NCI-H1694 treated with DMSO at 0.1 percent for 48 hours (cell line): ENCODE measurements around the gene SMR3B.

Experiments
- DNase-seq: peaks from one replicate; lab custom pipeline; 2025; lab: John Stamatoyannopoulos, UW

Gene SMR3B

DNA sequence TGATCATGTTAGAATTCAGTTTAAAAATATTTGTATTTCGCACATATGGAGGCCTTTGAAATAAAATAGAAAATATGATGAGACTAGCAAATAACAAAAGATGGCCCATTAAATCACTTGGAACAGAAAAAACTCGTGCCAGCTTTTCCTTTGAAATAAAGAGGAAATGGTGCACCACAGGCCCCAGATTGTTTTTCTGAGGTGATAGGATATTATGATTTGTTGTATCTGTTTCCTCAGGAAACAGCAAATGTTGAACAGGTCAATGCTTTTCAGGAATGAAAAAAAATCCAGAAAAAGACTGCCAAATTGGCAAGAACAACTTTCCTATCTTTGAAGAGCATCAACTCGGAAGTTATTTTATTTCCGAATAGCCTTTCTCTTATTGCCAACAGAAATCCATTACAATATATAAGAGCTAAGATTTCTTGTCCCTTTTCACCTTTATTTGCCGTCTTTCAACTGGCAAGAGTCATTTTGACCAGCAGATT, at the start of gene SMR3B:
Gene SMR3B (plus strand): TSS at position 441 of the 491 bp plus-strand sequence. CDS start 1,380 bp downstream, outside the sequence.
- DNase-seq, result no peak

DNA sequence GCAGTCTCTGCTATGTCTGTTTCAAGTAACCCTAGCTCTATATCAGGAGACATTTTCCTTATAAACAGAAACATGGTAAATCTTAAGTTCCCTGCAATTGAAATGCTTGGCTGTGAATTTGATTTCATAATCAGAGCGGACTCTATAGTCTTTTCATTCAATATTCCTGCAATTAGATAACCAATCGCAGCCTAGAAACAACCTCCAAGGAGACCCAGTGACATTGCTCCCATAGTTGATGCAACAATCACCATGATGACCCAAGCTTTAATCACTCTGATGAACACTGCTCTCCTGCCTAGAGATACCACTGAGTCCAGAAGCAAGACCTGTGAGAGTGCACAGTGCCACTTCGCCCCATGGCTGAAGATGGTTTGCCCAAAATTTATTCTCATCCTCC, 48.2 kb upstream of the SMR3B start, which contains the start of gene CABS1:
Gene CABS1 (plus strand): TSS at position 301 of the 400 bp plus-strand sequence. CDS start 59 bp downstream, at position 360.
- no peak for DNase-seq

DNA sequence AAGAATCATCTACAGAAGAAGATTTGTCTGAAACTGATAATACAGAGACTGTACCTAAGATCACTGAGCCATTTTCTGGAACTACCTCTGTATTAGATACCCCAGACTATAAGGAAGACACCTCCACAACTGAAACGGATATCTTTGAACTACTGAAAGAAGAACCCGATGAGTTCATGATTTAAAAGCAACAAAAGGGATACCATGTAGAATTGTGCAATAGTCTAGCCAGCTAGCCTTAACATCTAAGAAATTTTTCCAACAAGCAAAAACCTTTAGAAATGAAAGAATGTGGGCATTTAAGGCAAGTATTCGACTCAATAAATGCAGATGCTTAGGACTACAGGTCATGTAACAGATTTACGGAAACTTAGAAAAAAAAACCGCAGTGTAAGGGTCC, 46.9 kb upstream of the SMR3B start:
- DNase-seq, result no peak

DNA sequence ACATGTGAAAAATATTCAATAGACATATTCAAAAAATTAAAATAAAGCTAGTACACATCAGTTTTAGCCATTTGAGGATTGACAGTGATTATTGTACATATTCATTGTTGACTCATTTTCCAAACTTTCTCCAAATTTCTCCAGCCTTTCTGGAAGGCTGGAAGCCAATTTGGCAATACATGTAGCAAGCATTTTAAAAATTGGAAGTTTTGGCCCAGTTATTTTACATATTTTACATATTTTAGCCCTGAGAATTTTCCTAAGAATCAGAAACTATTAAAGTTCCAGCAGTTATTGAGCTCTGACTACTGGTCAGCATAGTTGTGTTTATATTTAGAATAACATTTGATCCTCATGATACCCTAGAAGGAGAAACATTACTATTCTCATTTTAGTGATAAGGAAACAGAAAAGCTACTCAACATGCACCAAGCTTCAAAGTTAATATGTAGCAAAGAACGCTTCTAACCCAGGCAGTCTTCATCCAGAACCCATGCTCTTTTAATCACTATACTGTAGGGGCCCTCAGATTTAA, 45.0 kb upstream of the SMR3B start:
- no peak for DNase-seq

DNA sequence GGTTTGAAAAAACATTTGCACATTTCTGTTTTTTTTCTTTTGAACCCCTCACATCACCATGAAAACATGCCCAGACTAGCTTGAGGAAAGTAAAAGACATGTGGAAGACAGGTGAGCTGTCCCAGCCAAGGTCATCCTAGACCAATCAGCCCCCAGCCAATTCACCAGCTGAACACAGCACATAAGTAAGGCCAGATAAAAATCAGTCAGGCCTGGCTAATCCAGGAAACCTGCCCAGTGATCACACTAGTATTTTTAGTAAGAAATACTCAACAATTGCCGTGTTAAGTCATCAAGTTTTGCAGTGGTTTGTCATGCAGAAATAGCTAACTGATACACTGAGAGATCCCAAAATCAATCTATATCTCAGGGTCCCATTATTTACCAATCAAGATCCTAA, 26.7 kb upstream of the SMR3B start:
- no peak for DNase-seq

DNA sequence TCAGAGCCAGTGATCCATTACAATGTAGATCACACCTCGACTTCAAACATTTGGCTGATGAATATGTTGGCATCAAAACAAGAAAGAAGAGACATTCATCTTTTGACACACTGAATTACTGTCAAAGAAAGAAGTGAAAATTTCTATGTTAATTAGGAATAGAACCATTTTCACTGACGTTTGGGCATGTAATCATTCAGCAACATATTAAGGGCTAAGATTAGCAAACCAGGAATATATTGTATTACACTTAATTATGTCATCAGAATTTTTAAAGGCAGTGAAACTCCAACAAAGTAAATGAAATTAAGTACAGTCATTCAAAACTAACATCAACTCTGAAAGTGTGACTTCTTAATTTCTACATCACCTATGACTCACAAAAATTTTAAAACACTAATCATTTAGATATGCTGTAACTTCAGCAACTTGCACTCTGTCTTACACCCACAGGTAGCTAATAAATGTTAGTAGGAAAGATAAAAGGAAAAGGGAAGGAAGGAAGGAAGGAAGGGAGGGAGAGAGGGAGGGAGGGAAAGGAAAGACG, 23.7 kb upstream of the SMR3B start:
- DNase-seq, result no peak

DNA sequence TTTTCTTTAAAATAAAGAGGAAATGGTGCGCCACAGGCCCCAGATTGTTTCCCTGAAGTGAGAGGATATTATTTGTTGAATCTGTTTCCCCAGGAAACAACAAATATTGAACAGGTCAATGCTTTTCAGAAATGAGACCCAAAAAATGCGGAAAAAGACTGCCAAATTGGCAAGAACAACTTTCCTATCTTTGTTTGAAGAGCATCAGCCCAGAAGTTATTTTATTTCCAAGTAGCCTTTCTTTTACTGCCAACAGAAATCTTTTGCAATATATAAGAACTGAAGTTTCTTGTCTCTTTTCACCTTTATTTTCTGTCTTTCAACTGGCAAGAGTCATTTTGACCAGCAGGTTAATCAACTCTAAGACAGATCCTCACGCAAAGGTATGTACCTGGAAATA, 22.5 kb upstream of the SMR3B start, which contains the start of gene SMR3A:
Gene SMR3A (plus strand): TSS at position 301 of the 400 bp plus-strand sequence. CDS start 1,356 bp downstream, outside the sequence.
- DNase-seq, result no peak

DNA sequence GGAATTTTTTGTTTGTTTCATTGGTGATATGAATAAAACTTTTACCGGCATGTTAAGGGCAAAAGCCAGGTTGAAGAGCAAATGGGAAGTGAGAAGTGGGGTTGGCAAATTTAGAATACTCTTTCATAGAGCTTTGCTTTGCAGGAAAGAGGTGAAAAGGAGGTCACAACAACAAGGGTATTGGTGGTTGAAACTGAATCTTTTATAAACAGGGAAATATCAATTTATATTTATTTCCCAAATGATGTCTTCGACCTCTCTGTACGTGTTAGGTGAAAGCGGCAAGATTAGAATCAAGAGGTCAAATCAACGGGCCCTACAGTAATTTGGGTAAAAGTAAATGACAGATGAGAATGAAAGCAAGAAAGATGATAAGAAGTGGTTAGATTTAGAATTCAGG, 18.9 kb upstream of the SMR3B start:
- no peak for DNase-seq

DNA sequence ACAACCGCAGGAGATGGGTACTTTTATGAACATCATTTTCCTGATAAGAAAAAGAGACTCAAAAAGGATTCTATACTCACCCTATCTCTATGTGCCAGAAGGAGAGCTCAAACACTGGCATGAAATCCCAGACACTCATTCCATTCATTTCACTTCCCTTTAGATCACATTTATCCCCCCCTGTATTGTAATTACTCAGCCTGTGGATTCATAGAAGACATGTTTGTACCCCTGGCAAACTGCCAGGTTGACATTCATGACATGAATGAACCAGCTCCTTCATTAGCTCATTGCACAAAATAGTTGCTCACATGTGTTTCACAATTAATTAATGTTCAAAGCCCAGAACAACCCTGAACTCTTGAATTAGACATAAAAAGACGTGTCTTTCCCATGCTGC, 17.5 kb upstream of the SMR3B start:
- no peak for DNase-seq

DNA sequence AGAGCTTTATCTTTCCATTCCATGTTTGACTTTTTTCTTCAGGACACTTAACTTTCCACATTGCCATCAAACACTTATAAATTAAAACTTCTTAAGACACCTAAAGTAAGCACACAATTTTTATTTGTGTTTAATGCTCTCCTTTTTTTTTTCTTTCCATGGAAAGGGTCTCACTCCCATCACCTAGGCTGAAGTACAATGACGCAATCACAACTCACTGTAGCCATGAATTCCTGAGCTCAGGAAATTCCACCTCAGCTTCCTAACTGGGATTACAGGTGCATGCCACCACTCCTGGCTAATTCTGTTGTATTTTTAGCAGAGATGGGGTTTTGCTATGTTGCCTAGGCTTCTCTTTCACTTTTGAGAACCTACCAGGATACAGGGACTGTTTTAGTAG, 15.1 kb upstream of the SMR3B start:
- no peak for DNase-seq

DNA sequence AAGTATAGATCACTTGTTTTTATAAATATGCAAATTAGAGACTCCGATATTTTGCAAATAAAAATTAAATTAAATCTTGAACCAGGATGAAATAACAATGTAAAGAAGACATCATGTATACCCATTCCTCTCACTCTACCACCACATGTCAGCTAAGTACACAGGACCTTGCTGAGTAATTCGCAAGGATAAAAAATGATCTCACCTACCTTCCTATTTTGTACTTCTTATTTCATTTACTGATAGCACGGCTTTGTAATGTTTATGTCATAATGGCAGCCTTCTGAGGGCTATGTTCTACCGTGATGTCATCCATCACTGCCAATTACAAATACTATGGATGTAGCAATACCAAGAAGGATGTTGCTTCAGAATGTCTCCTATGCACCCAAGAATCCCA, 10.9 kb upstream of the SMR3B start:
- no peak for DNase-seq

DNA sequence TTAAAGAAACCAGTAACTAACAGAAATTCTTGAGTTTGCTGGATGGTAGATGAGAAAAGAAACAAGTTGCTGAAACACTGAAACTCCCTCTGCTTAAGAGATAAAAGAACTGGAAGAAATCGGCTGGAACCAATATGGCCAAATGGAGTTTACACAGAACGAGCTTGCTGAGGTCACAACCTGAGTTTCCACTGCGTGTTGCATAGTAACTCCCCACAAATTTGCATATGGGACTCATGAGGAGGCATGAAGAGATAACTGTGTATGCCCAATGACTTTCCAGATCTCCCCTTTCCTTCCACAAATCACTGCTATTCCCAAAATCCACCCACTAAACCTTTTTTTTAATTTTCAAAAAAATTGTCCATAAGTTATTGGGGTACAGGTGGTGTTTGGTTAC, 10.2 kb upstream of the SMR3B start:
- DNase-seq, result no peak

DNA sequence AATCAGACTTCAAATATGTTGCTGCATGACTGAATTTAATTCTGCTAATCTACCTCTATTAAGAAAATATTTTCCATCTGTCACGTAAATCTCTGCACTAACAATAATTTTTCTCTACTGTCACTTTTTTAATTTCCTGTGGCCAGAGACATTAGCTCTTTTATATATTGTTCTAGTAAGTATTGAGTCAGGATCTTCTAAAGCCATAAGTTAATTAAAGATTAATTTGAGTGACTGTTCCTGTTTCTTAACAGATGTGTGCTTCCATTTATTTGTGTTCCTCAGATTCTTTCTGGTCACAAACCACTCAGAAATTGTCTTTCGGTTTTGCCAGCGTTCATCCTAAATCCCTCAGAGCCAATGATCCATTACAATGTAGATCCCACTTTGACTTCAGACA, 2.4 kb upstream of the SMR3B start:
- no peak for DNase-seq

DNA sequence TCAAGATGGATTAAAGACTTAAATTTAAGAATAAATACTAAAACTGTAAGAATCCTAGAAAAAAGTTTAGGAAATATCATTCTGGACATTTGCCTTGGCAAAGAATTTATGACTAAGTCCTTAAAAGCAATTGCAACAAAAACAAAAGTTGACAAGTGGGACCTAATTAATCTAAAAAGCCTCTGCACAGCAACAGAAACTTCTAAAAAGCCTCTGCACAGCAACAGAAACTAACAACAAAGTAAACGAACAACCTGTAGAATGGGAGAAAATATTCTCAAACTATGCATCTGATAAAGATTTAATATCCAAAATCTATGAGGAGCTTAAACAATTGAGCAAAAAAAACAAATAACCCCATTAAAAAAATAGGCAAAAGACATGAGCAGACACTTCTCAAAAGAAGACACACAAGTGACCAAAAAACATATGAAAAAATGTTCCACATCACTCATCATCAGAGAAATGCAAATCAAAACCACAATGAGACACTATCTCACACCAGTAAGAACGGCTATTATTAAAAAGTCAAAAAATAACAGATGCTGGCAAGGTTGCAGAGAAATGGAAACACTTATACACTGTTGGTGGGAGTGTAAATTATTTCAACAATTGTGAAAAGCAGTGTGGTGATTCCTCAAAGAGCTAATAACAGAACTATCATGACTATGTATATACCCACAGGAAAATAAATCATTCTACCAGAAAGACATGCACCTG, 9.3 kb downstream of the SMR3B start:
- no peak for DNase-seq

DNA sequence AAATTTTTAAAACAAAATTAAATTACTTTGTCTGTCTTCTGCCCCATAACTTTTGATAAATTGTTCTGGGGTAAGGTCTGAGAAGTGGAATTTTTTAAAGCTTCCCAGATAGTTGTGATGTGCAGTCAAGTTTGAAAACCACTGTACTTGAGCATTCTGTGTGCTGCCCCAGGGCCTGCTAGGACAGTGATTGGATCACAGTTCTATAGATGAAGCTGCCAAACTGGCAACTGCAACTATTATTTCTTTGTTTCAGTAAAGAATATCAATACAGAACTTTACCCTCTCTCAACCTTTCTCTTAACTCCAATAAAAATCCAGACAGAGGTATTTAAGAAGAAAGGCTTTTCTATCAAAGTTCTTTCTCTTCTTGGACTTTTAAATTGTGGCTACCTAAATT, 14.6 kb downstream of the SMR3B start, which contains the start of gene OPRPN:
Gene OPRPN (plus strand): TSS at position 361 of the 400 bp plus-strand sequence. CDS start 1,346 bp downstream, outside the sequence.
- DNase-seq, result no peak

DNA sequence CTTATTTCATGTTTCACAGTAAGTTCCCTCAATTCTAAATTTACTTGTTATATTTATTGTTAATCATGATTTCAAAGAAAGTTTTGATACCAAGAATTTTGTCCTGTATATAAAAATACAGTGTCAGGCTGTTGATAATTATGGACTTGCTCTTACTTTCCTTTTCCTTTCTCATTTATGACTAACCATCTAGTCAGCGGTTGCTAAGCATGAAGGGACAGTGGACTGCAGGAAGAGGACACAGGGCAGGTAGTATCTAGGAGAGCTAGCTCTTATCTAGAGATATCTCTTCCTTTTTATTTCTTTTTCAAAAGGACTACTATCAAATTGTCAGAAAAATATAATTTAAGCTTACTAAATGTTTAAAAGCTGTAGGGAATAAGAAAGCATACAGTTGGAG, 16.4 kb downstream of the SMR3B start:
- DNase-seq, result no peak

DNA sequence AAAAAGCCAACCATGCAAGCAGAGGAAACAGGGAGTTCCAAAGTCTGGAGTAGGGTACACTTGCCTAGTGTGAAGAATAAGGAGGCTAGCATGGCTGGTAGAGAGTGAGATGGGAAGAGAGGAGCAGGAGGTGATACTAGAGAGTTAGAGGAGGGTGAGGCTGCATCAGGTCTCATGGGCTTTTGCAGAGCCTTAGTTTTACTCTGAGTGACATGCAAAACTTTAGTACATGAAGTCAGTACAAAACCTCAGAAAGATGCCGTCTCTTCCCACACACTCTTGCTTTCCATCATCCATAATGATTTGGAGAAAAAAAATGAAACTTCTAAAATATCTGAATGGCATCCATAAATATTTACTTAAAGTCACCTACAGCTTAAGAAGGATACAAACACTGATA, 19.8 kb downstream of the SMR3B start:
- no peak for DNase-seq

DNA sequence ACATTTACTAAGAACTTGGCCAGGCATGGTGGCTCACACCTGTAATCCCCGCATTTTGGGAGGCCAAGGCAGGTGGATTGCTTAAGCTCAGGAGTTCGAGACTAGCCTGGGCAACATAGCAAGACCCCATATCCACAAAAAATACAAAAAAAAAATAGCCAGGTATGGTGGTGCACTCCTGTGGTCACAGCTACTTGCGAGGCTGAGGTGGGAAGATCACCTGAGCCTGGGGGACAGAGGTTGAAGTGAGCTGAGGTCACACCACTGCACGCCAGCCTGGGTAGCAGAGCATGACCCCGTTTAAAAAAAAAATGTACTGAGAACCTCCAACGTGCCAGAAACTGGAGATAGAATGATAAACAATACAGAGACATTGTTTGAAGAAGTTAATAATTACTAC, 22.8 kb downstream of the SMR3B start:
- DNase-seq, result no peak

DNA sequence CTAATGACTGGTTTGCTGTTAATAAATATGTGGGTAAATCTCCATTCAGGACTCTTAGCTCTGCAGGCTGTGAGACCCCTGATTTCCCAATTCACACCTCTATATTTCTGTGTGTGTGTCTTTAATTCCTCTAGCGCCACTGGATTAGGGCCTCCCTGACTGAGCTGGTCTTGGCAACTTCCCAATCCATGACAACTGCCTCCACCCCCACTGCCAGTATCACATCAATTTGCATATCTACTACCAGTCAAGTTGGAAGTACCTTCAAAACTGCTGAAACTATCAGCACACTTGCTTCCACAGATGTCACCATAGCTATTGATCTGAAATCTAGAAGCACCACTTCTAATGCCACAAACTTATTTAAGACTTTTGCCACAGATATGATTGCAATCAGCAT, 42.4 kb downstream of the SMR3B start:
- no peak for DNase-seq

DNA sequence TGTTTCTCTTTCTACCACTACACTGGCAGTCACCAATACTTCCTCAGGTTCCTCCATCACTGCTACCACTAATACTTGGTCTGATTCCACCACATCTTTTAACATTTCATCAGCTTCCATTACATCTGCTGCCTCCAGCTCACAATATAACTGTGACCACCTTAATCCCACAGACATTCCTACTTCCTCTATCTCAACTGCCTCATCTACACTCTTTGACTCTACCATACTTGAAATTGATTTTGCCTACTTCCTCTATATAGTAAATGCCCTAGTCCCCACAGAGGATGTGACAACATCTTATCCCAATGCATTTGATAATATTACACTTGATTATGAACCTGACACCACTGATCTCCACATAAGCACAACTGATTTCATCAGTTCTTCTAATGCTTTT, 43.9 kb downstream of the SMR3B start:
- DNase-seq, result no peak

DNA sequence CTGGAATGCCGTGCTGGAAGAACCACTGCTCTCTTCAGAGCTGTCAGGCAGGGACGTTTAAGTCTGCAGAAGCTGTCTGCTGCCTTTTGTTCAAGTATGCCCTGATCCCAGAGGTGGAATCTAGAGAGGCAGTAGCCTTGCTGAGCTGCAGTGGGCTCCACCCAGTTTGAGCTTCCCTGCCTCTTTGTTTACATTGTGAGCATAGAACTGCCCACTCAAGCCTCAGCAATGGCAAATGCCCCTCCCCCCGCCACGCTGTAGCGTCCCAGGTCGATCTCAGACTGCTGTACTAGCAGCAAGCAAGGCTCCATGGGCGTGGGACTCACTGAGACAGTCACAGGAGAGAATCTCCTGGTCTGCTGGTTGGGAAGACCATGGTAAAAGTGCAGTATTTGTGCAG, 54.3 kb downstream of the SMR3B start:
- no peak for DNase-seq
